Stimulated activated memory B cell treated with anti-CD40 and anti-IgM and Interleukin-4, amounts not matched to agents 10 μg/mL and 1 μg/mL and 100 μg/mL, for 72 hours (primary cell): Measurements from ENCODE around the gene NALF2.

ENCODE experiments used
- ATAC-seq: fragments of 150-1000 bp; cut with Tn5 transposase; 2 replicates; pipeline ENCODE4 v1.10.0; 2021
- H3K27ac Mint-ChIP-seq: one replicate; pipeline ENCODE4 v1.8.0; 2022; ENCODE audit warnings: mild to moderate bottlenecking, mixed read lengths
- H3K27me3 Mint-ChIP-seq: one replicate; pipeline ENCODE4 v1.8.0; 2022; ENCODE audit warnings: mixed read lengths
- H3K36me3 Mint-ChIP-seq: one replicate; pipeline ENCODE4 v1.8.0; 2022; ENCODE audit warnings: mixed read lengths
- H3K4me1 Mint-ChIP-seq: one replicate; pipeline ENCODE4 v1.8.0; 2022; ENCODE audit warnings: mixed read lengths
- H3K4me3 Mint-ChIP-seq: one replicate; pipeline ENCODE4 v1.8.0; 2022; ENCODE audit warnings: mild to moderate bottlenecking, moderate library complexity, mixed read lengths
- H3K9me3 Mint-ChIP-seq: one replicate; pipeline ENCODE4 v1.8.0; 2022; ENCODE audit warnings: mixed read lengths

NALF2 gene

GRCh38 chrX:69551421-69552009, 47.4 kb downstream of the NALF2 start:
- no peaks in the 10 kb centered on the region for H3K36me3 Mint-ChIP-seq
- no peaks in the 10 kb centered on the region for H3K9me3 Mint-ChIP-seq
- H3K4me3 Mint-ChIP-seq, result no peak overlapping the region
- no peak for ATAC-seq
- no peaks in the 10 kb centered on the region for H3K4me1 Mint-ChIP-seq
- H3K27ac Mint-ChIP-seq, result no peak overlapping the region
- H3K27me3 Mint-ChIP-seq, result no peaks in the 10 kb centered on the region

- Mint-ChIP-seq H3K4me3 (no peak overlapping the region), H3K9me3 (no peaks in the 10 kb centered on the region), H3K36me3 (no peaks in the 10 kb centered on the region), H3K4me1 (no peaks in the 10 kb centered on the region), H3K27me3 (no peaks in the 10 kb centered on the region), H3K27ac (no peak overlapping the region)
- ATAC-seq, result no peak
Observed at GRCh38 chrX:69552512-69552911, 48.4 kb downstream of the NALF2 start.
